T47D (cell line): Measurements from ENCODE around the gene TMEM209.
A peak's percentile ranks its signal among the peaks of the same experiment; 100 is the strongest.
"Not testable (repeated sequence)": the region's sequence is repeated elsewhere in the genome, so short reads cannot be mapped to it uniquely, and the experiment has no call there.

Experiments used
- DNase-seq, 2 experiments: peaks; one replicate each; pipeline versions ENCODE4 v3.0.0 to v3.0.0-alpha.2; 2011 to 2012; ENCODE audit warnings: low read depth in 1 of 2, low spot score in 1 of 2
- JUND ChIP-seq: IDR thresholded peaks from 2 replicates; pipeline ENCODE4 v1.6.1; 2012; ENCODE audit warnings: low read depth
- in situ Hi-C: cut with HindIII; loops from 2 replicates; pipeline ENCODE4 v1.10.0; 2016; ENCODE audit warnings: low sequenced_read_pairs, low pct_unique_long_range_greater_than_20kb

TMEM209 gene

DNA sequence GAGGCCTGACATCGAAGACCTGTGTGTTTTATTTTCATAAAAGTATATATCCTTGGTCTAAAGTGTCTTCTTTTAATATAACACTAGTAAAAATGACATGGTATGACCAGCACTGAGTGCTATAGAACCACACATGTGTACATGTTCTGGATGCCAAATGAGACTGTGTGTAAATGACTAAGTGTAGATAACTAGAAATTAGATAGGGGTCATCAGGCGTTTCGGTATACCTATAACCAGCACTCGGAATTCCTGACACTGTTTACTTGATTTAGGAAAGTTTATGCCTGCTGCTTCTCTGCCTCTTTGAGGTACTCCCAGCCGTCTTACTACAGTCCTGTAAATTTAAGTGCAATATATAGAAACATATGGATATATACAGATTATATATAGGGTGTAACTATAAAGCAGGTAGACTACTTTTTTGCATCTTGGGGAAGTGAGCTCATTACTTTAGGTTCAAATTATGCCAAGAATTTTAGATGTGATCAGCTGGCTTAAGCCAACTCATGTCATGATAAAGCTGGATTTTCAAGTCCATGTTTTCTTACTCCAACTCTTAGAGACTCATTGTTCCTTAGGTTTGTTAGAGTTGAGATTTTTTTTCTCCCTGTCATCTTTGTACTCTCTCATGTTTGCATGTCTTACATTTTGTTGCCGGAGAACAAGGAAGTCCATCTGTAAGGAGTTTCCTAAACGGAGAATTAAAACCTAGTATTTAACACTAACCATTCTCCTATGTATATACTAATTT is 72.0 kb downstream of the TMEM209 start:
- TF ChIP-seq JUND, result no peak
- peak in 1 of 2 experiments; percentile 43 for DNase-seq
- in situ Hi-C loops, result no loop called here

DNA sequence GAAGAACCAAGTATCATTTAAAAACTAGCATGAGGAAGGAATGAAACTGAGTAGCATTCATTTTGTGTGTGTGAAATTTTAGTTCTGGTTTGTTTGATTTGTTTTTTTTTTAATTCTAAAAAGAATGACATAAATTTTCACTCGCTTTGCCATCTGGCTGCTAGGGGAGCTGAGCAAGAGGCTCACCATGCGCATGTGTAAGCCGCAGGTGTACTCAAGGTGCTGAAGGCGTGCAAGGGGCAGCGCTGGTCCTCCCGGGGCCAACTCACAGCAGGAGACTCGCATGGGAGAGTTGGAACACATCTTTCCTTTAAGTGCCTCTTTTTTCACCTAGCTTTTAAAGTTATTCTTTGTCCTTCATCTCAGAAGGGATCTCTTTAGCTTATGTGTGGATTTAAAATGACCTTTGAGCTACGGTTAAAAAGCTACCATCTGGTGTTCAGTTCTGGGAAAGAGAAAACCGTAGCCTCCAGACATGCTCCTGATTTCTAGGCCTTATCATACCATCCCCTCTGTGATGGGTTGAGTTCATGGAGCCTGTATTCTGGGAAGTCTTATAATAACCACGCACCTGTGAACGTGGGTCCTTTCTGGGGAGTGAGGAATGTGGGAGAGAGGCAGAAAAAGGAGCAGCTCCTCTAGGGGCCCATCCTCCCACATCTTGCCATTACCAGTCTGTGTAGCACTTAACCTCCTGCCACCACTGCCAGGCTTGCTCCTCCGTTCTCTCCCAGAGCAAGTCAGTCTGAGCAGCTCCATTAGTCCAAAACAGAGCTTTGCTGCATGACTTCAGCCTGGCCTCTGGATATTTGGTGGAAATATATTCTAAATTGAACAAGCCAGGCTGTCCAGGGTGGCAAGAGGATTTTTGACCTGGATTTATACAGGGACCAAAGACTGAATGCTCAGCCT is 73.0 kb downstream of the TMEM209 start:
- in situ Hi-C loops, result no loop called here

DNA sequence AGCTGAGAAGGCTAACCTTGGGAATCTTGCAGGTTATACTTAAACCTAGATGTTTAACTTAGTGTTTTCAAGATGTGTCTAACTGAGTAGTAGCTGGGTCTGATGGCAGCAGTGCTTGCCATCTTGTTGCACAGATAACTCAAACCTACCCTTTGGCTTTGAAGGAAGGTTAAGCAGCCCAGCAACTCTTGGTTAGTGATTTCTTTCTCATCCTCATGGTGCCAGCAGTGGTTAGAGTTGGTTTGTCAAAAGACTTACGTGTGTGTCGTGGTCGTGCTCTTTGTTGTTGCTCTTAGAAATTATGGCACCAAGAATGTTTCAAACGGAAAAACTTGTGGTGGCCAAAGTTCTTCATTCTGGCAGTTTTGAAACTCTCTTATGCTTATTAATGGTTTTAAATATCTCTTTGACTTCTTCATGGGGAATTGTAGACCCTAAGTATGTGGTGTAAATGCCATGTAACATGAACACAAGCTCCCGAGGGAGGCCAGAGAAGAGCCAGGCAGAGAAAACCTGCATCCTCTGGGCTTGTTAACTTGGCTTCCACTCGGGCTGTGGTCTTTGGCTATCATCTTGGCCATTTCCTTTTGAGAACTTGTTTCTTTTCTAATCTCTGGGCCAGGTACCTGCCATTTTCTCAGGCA is 73.9 kb downstream of the TMEM209 start:
- no peak for TF ChIP-seq JUND
- in situ Hi-C loops, result no loop called here
- no peak for DNase-seq

More for the DNA sequence above, 73.0 kb downstream of the TMEM209 start:
- DNase-seq, result no peak
- TF ChIP-seq JUND, result no peak

DNA sequence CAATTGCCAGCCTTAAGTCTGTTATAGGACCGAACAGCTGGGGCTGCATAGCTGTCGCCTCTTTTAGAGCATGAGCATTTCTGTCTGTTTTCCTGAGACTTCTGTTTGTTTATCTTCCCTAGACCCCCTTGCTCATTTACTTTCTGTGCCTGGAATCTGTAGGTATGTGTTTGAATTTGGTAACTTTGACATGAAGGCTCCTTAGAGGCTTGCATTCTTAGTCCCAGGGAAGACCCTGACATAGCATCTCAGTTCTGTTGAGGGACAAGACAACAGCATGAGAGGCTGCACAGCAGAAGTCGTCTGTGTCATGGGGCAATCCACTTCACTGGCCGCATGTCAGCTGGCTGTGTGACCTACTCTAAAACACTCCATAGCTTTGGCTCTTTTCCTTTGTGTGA is 76.2 kb downstream of the TMEM209 start:
- no peak for DNase-seq
- in situ Hi-C loops, result no loop called here
- no peak for TF ChIP-seq JUND

DNA sequence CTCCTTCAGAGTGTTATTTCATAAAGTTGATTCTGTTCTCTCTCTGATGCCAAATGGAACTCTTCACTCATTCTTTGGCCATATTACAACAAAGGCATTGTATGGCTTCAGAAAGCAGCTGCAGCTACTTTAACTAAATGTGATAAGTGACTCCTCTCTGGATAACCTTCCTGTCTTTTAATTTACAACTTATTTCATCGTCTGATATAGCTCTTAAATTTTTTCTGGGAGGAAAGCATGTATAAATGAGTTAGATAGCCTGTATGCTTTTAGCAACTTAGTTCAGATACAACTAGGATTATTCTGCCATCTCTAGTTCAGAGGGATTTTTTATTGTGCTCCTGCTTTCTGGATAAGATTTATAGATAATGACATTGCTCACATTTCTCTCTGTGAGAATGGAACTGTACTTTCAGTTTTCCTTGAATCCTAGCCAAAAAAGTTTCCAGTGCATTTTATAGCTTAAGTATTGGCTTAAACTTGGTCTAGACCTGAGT is 77.3 kb downstream of the TMEM209 start:
- no peak for DNase-seq
- in situ Hi-C loops, result no loop called here
- no peak for TF ChIP-seq JUND

DNA sequence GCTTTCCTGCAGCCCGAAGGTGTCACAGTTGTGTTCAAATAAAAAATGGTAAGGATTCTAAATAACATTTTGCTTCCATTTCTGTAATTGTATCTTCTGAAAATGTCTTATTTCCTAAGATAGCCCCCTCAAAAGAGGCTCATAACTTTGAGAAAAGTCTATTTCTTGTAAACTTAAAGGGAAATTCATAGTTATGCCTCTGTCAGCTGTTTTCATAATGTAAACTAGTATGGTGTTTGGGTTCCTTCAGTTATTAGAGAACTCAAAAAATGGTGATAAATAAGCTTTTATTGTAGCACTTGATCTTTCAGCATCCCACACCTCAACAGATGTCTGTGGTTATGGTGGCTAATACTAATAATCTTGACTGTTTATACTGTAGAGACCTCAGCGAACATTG is 77.8 kb downstream of the TMEM209 start:
- DNase-seq, result no peak
- TF ChIP-seq JUND, result no peak
- in situ Hi-C loops, result no loop called here

DNA sequence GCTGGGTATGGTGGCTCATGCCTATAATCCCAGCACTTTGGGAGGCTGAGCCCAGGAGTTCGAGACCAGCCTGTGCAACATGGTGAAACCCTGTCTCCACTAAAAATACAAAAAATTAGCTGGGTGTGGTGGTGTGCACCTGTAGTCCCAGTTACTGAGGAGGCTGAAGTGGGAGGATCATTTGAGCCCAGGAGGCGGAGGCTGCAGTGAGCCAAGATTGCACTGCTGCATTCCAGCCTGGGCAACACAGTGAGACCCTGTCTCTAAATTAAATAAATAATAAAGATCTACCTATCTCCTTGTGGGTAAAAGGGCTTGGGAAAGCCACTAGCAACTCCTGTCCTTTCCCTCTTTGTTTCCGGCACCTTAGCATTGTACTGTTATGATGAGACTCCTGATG is 78.4 kb downstream of the TMEM209 start:
- DNase-seq, in situ Hi-C loops: not testable (repeated sequence)

DNA sequence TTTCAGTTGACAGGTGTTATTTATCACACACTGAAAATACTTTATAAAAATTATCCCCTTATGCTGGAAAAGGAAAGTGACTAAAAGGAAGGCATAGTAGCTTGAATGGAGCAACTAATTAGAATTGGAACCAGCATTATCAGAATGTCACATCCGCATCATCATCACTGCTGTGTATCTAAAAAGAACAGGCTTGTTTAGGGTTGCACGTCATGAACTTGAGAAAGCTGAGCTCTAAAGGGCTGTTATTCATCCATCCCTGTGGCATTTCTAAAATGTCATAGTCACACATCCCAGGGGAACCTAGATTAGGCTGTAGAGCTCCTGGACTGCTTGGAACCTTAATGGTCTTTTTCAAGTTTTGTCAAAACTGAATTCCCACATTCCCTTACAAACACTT is 80.5 kb downstream of the TMEM209 start:
- in situ Hi-C loops, result no loop called here
- no peak for TF ChIP-seq JUND
- no peak for DNase-seq

DNA sequence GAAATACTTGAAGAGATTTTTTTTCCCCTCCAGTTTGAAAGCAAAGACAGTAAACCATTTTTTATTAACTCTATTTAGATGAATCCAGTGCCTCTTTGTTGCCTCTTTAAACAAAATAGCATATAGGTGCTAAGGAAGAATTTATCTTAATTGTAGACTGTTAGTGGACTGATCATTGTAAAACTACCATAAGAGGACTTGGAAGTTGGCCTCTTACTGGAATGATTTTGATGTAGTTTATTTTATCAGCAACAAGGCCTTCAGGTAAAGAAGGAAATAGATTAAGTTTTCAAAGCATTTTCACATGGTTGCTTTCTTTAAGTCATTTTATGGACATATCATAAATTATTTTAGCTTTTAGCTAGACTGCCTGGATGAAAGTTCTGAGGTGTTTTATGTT is 81.7 kb downstream of the TMEM209 start:
- DNase-seq, result no peak
- no peak for TF ChIP-seq JUND
- in situ Hi-C loops, result no loop called here

DNA sequence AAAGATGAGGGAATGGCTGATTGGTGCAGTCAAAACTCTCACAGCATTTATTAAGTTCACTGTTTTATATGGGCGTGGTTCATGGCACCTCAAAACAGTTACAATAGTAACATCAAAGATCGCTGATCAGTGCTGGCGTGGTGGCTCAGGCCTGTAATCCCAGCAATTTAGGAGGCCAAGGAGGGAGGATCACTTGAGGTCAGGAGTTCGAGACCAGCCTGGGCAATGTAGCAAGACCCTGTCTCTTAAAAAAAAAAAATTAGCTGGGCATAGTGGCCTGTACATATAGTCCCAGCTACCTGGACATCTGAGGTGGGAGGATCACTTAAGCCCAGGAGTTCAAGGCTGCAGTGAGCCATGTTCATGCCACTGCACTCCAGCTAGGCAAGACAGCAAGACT is 86.4 kb downstream of the TMEM209 start:
- no peak for DNase-seq
- no peak for TF ChIP-seq JUND
- in situ Hi-C loops, result no loop called here

DNA sequence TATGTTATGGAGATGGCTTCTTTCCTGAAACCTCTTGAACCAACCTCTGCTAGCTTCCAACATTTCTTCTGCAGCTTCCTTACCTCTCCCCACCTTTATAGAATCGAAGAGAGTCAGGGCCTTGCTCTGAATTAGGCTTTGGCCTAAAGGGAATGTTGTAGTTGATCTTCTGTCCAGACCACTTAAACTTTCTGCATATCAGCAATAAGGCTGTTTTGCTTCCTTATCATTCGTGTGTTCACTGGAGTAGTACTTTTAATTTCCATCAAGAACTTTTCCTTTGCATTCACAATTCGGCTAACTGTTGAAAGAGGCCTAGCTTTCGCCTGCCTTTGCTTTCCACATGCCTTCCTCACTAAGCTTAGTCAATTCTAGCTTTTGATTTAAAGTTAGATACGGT is 86.9 kb downstream of the TMEM209 start:
- in situ Hi-C loops, result no loop called here
- no peak for DNase-seq
- TF ChIP-seq JUND, result no peak

DNA sequence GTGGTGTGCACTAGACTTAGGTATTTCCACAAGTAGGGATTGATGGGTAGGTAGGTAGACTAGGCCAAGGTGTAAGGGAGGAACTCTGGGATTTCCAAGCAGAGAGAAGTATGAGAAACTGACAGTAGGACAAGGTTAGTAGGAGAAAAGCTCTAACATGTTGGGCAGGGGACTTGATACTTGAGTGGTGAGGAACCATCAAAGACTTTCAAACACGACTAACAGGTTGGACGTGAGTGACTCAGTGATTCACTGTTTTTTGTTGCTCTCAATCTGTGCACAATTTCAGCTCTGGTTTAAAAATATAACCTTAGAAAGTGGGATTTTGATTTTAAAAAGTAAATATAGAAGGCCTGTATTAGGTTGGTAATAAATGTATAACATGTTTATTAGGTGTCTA is 90.4 kb downstream of the TMEM209 start:
- DNase-seq, result peak in 1 of 2 experiments; percentile 32
- TF ChIP-seq JUND, result no peak
- in situ Hi-C loops, result no loop called here
